Measurements from ENCODE around the gene TMTC2. TPM values are rescaled to one million over a fixed set of nuclear protein-coding genes. Genes with fewer than 3 reads are reported as not detected.

Gene TMTC2
- total RNA-seq, 1 donor from 2014 or later, result 31.4 TPM

- peak in 1 of 2 donors; percentile 75 for ATAC-seq
- intact Hi-C loops (cut with DNase I), result no loop called here
- H3K27me3 ChIP-seq (ENCODE audit: low read depth), result no peaks in the 10 kb centered on the region
- no peak overlapping the region for H3K4me3 ChIP-seq
- TF ChIP-seq CTCF (IDR thresholded peaks at IDR 0.05), result no peak
- no peak overlapping the region for H3K27ac ChIP-seq
- H3K36me3 ChIP-seq, result no peaks in the 10 kb centered on the region
- H3K9me3 ChIP-seq, result no peaks in the 10 kb centered on the region
- H3K4me1 ChIP-seq, result no peaks in the 10 kb centered on the region
- no peak for DNase-seq
Observed at GRCh38 chr12:82954064-82954463, 267.4 kb downstream of the TMTC2 start.

GRCh38 chr12:82954572-82954971 is 267.9 kb downstream of the TMTC2 start:
- TF ChIP-seq CTCF (IDR thresholded peaks at IDR 0.05), result no peak
- ATAC-seq (peak in 1 of 2 donors; percentile 16), DNase-seq (no peak)
- Histone ChIP-seq H3K27ac (peak overlapping the region; percentile 14), H3K27me3 (ENCODE audit: low read depth) (no peaks in the 10 kb centered on the region), H3K4me1 (no peaks in the 10 kb centered on the region), H3K4me3 (no peak overlapping the region), H3K9me3 (no peaks in the 10 kb centered on the region), H3K36me3 (no peaks in the 10 kb centered on the region)
- intact Hi-C loops (cut with DNase I), result no loop called here

GRCh38 chr12:82955043-82955442 is 268.3 kb downstream of the TMTC2 start:
- Histone ChIP-seq H3K4me3 (no peak overlapping the region), H3K27me3 (ENCODE audit: low read depth) (no peaks in the 10 kb centered on the region), H3K4me1 (no peaks in the 10 kb centered on the region), H3K27ac (no peak overlapping the region), H3K9me3 (no peaks in the 10 kb centered on the region), H3K36me3 (no peaks in the 10 kb centered on the region)
- ATAC-seq (peak; percentile 50 to 72), DNase-seq (no peak)
- TF ChIP-seq CTCF (IDR thresholded peaks at IDR 0.05), result no peak
- intact Hi-C loops (cut with DNase I), result no loop called here

- intact Hi-C loops (cut with DNase I), result no loop called here
- no peak for ATAC-seq
- Histone ChIP-seq H3K36me3 (no peaks in the 10 kb centered on the region), H3K27ac (no peak overlapping the region), H3K4me1 (no peaks in the 10 kb centered on the region), H3K27me3 (ENCODE audit: low read depth) (no peaks in the 10 kb centered on the region), H3K9me3 (no peaks in the 10 kb centered on the region), H3K4me3 (no peak overlapping the region)
- no peak for DNase-seq
- no peak for TF ChIP-seq CTCF (IDR thresholded peaks at IDR 0.05)
Observed at GRCh38 chr12:82958966-82959365, 272.3 kb downstream of the TMTC2 start.

GRCh38 chr12:82959821-82960220 is 273.1 kb downstream of the TMTC2 start:
- intact Hi-C loops (cut with DNase I), result no loop called here

More at GRCh38 chr12:82959821-82960220, 273.1 kb downstream of the TMTC2 start:
- Histone ChIP-seq H3K4me1 (no peaks in the 10 kb centered on the region), H3K36me3 (no peaks in the 10 kb centered on the region), H3K9me3 (no peaks in the 10 kb centered on the region), H3K4me3 (no peak overlapping the region), H3K27ac (no peak overlapping the region), H3K27me3 (ENCODE audit: low read depth) (no peaks in the 10 kb centered on the region)
- no peak for TF ChIP-seq CTCF (IDR thresholded peaks at IDR 0.05)
- ATAC-seq (no peak), DNase-seq (no peak)

Measured in lower lobe of right lung (tissue), 2 donors.